ENCODE results near the gene WDR74. TPM values are rescaled to one million over a fixed set of nuclear protein-coding genes. Genes with fewer than 3 reads are reported as not detected.
A peak's percentile ranks its signal among the peaks of the same experiment; 100 is the strongest.

Gene WDR74
- total RNA-seq, 1 experiment from 2014 or later, result 110 TPM

- TF ChIP-seq, protein P1, sequence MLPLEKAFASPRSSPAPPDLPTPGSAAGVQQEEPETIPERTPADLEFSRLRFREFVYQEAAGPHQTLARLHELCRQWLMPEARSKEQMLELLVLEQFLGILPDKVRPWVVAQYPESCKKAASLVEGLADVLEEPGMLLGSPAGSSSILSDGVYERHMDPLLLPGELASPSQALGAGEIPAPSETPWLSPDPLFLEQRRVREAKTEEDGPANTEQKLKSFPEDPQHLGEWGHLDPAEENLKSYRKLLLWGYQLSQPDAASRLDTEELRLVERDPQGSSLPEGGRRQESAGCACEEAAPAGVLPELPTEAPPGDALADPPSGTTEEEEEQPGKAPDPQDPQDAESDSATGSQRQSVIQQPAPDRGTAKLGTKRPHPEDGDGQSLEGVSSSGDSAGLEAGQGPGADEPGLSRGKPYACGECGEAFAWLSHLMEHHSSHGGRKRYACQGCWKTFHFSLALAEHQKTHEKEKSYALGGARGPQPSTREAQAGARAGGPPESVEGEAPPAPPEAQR (CRISPR knock-in tag; IDR thresholded peaks at IDR 0.05), result no peak
- TF ChIP-seq ZNF512 (CRISPR knock-in tag; IDR thresholded peaks at IDR 0.05; ENCODE audit: borderline replicate concordance), result no peak
- TF ChIP-seq ZNF423 (CRISPR knock-in tag; IDR thresholded peaks at IDR 0.05), result no peak
- peak; percentile 81; the same call in 1 of the 2 replicates for TF ChIP-seq FOXK1 (CRISPR knock-in tag; IDR thresholded peaks at IDR 0.05)
- TF ChIP-seq TEAD1 (CRISPR knock-in tag; IDR thresholded peaks at IDR 0.05), result peak; percentile 83
- TF ChIP-seq, protein P2, sequence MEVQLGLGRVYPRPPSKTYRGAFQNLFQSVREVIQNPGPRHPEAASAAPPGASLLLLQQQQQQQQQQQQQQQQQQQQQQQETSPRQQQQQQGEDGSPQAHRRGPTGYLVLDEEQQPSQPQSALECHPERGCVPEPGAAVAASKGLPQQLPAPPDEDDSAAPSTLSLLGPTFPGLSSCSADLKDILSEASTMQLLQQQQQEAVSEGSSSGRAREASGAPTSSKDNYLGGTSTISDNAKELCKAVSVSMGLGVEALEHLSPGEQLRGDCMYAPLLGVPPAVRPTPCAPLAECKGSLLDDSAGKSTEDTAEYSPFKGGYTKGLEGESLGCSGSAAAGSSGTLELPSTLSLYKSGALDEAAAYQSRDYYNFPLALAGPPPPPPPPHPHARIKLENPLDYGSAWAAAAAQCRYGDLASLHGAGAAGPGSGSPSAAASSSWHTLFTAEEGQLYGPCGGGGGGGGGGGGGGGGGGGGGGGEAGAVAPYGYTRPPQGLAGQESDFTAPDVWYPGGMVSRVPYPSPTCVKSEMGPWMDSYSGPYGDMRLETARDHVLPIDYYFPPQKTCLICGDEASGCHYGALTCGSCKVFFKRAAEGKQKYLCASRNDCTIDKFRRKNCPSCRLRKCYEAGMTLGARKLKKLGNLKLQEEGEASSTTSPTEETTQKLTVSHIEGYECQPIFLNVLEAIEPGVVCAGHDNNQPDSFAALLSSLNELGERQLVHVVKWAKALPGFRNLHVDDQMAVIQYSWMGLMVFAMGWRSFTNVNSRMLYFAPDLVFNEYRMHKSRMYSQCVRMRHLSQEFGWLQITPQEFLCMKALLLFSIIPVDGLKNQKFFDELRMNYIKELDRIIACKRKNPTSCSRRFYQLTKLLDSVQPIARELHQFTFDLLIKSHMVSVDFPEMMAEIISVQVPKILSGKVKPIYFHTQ (CRISPR knock-in tag; IDR thresholded peaks at IDR 0.05), result no peak; the same call in 1 of the 2 replicates
- 0 out of 2 replicates have a peak, but pooled peaks have one; percentile 21 for TF ChIP-seq ZNF263 (CRISPR knock-in tag; IDR thresholded peaks at IDR 0.05; ENCODE audit: low read depth)
- TF ChIP-seq FOXP1 (CRISPR knock-in tag; IDR thresholded peaks at IDR 0.05; ENCODE audit: borderline replicate concordance), result peak; percentile 95
- no peak for TF ChIP-seq GRHL2 (CRISPR knock-in tag; IDR thresholded peaks at IDR 0.05; ENCODE audit: insufficient replicate concordance, severe bottlenecking)
- TF ChIP-seq, protein P3, sequence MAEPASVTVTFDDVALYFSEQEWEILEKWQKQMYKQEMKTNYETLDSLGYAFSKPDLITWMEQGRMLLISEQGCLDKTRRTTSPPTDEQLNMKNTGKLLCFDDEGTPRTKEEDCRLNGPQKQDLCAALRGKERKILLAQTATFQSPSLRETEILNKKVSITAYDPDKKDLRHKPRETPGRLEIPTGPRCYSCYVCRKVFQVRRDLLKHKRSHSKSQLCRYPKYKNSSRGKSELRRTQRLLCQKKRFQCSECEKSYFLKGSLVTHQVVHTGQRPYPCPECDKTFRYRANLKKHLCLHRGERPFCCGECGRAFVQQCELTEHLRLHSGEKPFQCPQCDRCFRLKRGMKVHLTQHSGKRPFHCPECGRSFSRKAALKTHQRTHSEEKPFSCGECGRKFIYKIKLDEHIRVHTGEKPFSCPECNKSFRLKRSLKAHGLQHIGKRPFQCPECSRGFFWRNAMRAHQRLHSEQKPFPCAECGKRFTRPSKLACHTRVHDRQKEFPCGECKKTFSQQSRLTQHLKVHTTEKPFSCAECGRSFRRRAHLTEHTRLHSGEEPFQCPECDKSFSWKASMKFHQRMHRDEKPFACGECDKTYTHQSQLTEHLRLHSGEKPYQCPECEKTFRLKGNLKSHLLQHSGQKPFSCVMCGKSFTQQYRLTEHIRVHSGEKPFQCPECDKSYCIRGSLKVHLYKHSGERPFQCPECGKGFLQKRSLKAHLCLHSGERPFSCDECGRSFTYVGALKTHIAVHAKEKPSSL (CRISPR knock-in tag; conservative IDR thresholded peaks at IDR 0.05), result no peak
- TF ChIP-seq, protein P4, sequence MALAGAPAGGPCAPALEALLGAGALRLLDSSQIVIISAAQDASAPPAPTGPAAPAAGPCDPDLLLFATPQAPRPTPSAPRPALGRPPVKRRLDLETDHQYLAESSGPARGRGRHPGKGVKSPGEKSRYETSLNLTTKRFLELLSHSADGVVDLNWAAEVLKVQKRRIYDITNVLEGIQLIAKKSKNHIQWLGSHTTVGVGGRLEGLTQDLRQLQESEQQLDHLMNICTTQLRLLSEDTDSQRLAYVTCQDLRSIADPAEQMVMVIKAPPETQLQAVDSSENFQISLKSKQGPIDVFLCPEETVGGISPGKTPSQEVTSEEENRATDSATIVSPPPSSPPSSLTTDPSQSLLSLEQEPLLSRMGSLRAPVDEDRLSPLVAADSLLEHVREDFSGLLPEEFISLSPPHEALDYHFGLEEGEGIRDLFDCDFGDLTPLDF (CRISPR knock-in tag; IDR thresholded peaks at IDR 0.05), result 0 out of 2 replicates have a peak, but pooled peaks have one; percentile 17
- TF ChIP-seq SP1 (CRISPR knock-in tag; conservative IDR thresholded peaks at IDR 0.05), result peak; percentile 92
- TF ChIP-seq STAT6 (CRISPR knock-in tag; conservative IDR thresholded peaks at IDR 0.05; ENCODE audit: low read depth), result no peak
- TF ChIP-seq GABPB1 (CRISPR knock-in tag; IDR thresholded peaks at IDR 0.05), result peak; percentile 47
- TF ChIP-seq EMX1 (CRISPR knock-in tag; IDR thresholded peaks at IDR 0.05), result peak; percentile 81
- TF ChIP-seq RORB (CRISPR knock-in tag; IDR thresholded peaks at IDR 0.05), result no peak
- TF ChIP-seq MYBL2 (CRISPR knock-in tag; IDR thresholded peaks at IDR 0.05), result no peak; the same call in 1 of the 2 replicates
- 0 out of 2 replicates have a peak, but pooled peaks have one; percentile 48 for TF ChIP-seq SMAD3 (CRISPR knock-in tag; IDR thresholded peaks at IDR 0.05; ENCODE audit: borderline replicate concordance)
- TF ChIP-seq, protein P5, sequence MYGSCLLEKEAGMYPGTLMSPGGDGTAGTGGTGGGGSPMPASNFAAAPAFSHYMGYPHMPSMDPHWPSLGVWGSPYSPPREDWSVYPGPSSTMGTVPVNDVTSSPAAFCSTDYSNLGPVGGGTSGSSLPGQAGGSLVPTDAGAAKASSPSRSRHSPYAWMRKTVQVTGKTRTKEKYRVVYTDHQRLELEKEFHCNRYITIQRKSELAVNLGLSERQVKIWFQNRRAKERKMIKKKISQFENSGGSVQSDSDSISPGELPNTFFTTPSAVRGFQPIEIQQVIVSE (CRISPR knock-in tag; IDR thresholded peaks at IDR 0.05; ENCODE audit: borderline replicate concordance), result no peak
- no peak for TF ChIP-seq GTF2I (CRISPR knock-in tag; conservative IDR thresholded peaks at IDR 0.05)
- TF ChIP-seq CTCF (IDR thresholded peaks at IDR 0.05), result no peak
- 0 out of 2 replicates have a peak, but pooled peaks have one; percentile 60 for TF ChIP-seq IRF2 (CRISPR knock-in tag; IDR thresholded peaks at IDR 0.05; ENCODE audit: borderline replicate concordance, low read depth)
- TF ChIP-seq FOXJ3 (CRISPR knock-in tag; IDR thresholded peaks at IDR 0.05; ENCODE audit: borderline replicate concordance), result no peak
- peak; percentile 2; the same call in 1 of the 2 replicates for TF ChIP-seq ZNF121 (CRISPR knock-in tag; IDR thresholded peaks at IDR 0.05)
Observed at GRCh38 chr11:62791501-62792201, 47.7 kb downstream of the WDR74 start, which contains the start of gene TMEM223 (continued).

Data from WTC11 (cell line).